ENCODE measurements around the gene MOB3B. TPM values are rescaled to one million over a fixed set of nuclear protein-coding genes. Genes with fewer than 3 reads are reported as not detected.

MOB3B gene
- total RNA-seq, 2 donors from 2014 or later: 0.85 to 2.9 TPM

GRCh38 chr9:27475057-27475595, 54.5 kb downstream of the MOB3B start:
- DNase-seq (ENCODE audit: low spot score): no peak
- H3K36me3 ChIP-seq: no peaks in the 10 kb centered on the region
- no peak overlapping the region for H3K27ac ChIP-seq
- no peak for TF ChIP-seq CTCF (IDR thresholded peaks at IDR 0.05)
- H3K27me3 ChIP-seq: no peaks in the 10 kb centered on the region
- peaks cover 0 to 11% of the 10 kb centered on the region in 2 donors for H3K9me3 ChIP-seq
- H3K4me3 ChIP-seq: no peak overlapping the region
- no peaks in the 10 kb centered on the region for H3K4me1 ChIP-seq

GRCh38 chr9:27474305-27474704, 55.3 kb downstream of the MOB3B start:
- no peak overlapping the region for H3K4me3 ChIP-seq
- peaks cover 0 to 11% of the 10 kb centered on the region in 2 donors for H3K9me3 ChIP-seq
- DNase-seq (ENCODE audit: low spot score): no peak
- TF ChIP-seq CTCF (IDR thresholded peaks at IDR 0.05): no peak
- H3K4me1 ChIP-seq: no peaks in the 10 kb centered on the region
- no peaks in the 10 kb centered on the region for H3K27me3 ChIP-seq
- H3K36me3 ChIP-seq: no peaks in the 10 kb centered on the region
- no peak overlapping the region for H3K27ac ChIP-seq

- no peak overlapping the region for H3K4me3 ChIP-seq
- H3K27ac ChIP-seq: peak overlapping the region in 1 of 2 donors; percentile 4
- no peaks in the 10 kb centered on the region for H3K4me1 ChIP-seq
- TF ChIP-seq CTCF (IDR thresholded peaks at IDR 0.05): no peak
- peak; percentile 68 for DNase-seq (ENCODE audit: low spot score)
- no peaks in the 10 kb centered on the region for H3K36me3 ChIP-seq
- peaks cover 0 to under 1% of the 10 kb centered on the region in 2 donors for H3K9me3 ChIP-seq
- H3K27me3 ChIP-seq: no peaks in the 10 kb centered on the region
Measured at GRCh38 chr9:27473111-27473529, 56.5 kb downstream of the MOB3B start.

GRCh38 chr9:27472195-27472594, 57.4 kb downstream of the MOB3B start:
- Histone ChIP-seq H3K4me1 (no peaks in the 10 kb centered on the region), H3K27me3 (no peaks in the 10 kb centered on the region), H3K9me3 (no peaks in the 10 kb centered on the region), H3K27ac (no peak overlapping the region), H3K4me3 (no peak overlapping the region), H3K36me3 (no peaks in the 10 kb centered on the region)
- no peak for DNase-seq (ENCODE audit: low spot score)
- TF ChIP-seq CTCF (IDR thresholded peaks at IDR 0.05): no peak

GRCh38 chr9:27471789-27472188, 57.8 kb downstream of the MOB3B start:
- H3K36me3 ChIP-seq: no peaks in the 10 kb centered on the region
- H3K27ac ChIP-seq: no peak overlapping the region
- H3K9me3 ChIP-seq: no peaks in the 10 kb centered on the region
- DNase-seq (ENCODE audit: low spot score): no peak
- H3K27me3 ChIP-seq: no peaks in the 10 kb centered on the region
- no peaks in the 10 kb centered on the region for H3K4me1 ChIP-seq
- no peak for TF ChIP-seq CTCF (IDR thresholded peaks at IDR 0.05)
- H3K4me3 ChIP-seq: no peak overlapping the region

GRCh38 chr9:27471366-27471765, 58.2 kb downstream of the MOB3B start:
- H3K9me3 ChIP-seq: no peaks in the 10 kb centered on the region
- H3K36me3 ChIP-seq: no peaks in the 10 kb centered on the region
- TF ChIP-seq CTCF (IDR thresholded peaks at IDR 0.05): no peak
- H3K27ac ChIP-seq: no peak overlapping the region
- DNase-seq (ENCODE audit: low spot score): no peak
- no peaks in the 10 kb centered on the region for H3K4me1 ChIP-seq
- H3K4me3 ChIP-seq: no peak overlapping the region
- no peaks in the 10 kb centered on the region for H3K27me3 ChIP-seq

Data from right atrium auricular region (tissue), 2 donors.